Hematopoietic multipotent progenitor cell treated with erythropoietin and hydrocortisone succinate and interleukin-3 and kit ligand, for 6 days (in vitro differentiated cells): ENCODE results near the gene HNRNPF.
"Not testable (repeated sequence)": the region's sequence is repeated elsewhere in the genome, so short reads cannot be mapped to it uniquely, and the experiment has no call there.

Experiments used
- DNase-seq: peaks from one replicate; pipeline ENCODE4 v3.0.0-alpha.2; 2015

The HNRNPF gene

DNA sequence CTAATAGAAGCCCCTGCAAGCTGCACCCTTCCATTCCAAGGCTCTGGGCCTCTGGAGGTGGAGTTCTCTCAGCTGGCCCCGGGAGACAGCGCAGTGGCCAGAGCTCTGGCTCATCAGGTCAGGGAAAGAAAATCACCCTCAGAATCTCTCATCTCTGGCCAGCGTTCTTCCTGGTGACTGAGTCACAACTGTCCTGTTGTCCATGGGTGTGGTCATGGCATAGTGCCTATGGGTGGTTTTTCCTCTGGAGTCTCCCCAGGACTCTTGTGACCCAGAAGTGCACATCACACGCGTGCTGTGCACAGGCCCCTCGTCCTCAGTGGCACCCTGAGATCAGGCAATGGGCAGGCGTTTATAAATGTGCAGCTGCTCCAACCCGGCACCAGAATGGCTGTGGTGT is 64.9 kb downstream of the HNRNPF start:
- no peak for DNase-seq

DNA sequence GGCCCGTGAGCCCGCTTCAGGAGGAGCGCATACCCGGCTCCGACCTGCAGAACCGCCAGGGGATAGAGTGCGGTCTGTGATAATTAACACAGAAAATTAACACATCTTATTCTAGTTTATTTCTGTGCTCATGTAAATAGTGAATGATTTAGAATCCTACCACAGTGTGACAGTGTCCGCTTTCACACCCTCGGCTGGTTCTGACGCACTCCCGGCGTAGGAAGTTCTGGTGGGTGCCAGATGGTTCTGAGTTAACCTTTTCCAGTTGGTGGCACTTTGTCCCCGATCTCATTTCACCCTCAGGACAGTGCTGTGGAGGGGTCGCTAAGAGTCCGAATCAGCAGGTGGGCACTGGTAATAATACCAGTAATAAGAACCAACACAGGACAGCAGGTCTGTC is 65.9 kb downstream of the HNRNPF start:
- DNase-seq = no peak

DNA sequence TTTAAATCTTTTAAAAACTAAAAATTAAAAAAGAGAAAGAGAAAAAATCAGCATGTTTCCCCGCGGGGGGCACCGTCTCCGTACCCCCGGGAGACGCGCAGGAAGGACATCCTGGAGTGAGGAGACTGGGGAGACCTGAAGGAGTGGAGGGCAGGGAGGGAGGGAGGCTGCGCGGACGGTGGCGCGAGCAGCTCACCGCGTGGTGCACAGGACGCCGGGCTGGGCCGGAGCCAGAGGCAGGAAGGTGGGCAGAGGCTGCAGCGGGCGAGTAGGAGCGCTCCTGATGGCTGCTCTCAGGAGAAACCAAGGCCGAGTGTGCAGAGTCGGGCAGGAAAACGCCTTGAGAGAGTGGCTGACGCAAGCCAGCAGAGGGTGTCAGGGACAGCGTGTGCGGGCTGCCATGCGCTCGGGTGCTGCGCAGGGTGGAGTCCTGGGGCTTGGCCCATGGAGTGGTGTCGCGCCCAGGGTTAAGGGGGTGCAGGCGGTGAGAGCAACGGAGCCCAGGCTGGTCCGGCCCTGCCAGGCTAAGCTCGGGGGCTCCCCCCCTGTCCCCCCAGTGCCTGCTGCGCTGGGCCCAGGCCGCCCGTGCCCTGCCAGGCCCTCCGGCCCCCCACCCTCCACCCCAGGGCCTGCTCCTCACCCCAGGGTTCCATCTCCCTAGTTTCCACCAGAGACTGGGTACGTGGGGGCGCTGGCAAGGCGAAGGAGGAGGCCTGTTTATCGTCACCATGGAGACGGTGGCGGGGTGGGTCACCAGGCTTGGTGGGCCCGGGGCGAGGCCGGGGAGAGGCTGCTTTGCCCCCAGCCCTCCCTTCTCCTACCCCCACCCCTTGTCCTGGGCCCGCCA is 66.5 kb downstream of the HNRNPF start:
- no peak for DNase-seq

DNA sequence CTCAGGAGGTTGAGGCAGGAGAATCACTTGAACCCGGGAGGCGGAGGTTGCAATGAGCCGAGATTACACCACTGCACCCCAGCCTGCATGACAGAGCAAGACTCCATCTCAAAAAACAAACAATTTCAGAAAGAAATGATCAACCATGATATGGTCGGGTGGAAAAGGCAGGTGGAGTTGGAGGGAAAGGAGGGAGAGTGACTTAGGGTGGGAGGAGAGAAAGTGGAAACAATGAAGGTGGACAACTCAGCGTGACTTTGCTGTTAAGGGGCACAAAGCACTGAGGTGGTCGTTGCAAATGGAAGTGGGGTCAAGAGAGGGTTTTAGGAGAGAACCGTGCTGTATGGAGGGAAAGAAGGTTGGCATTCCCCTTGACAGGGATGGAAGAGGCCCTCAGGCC is 67.5 kb downstream of the HNRNPF start:
- DNase-seq = no peak

DNA sequence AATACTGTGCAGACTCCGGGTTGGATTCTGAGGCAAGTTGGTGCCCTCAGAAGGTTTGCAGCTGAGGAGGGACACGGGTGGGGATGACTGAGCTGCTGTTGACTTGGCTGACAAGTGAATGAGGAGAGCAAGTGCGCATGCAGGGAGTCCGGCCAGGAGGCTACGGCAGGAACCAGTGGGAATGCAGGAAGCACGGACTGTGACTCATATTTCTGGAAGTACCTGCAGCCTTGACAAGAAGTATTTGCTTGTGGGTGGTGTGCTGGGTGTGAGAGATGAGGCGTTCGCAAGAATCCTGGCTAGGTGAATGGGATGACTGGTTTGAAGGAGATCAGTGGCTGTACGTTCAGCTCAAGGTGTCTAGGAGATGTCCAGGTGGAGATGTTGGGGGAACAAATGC is 68.4 kb downstream of the HNRNPF start:
- DNase-seq = no peak

DNA sequence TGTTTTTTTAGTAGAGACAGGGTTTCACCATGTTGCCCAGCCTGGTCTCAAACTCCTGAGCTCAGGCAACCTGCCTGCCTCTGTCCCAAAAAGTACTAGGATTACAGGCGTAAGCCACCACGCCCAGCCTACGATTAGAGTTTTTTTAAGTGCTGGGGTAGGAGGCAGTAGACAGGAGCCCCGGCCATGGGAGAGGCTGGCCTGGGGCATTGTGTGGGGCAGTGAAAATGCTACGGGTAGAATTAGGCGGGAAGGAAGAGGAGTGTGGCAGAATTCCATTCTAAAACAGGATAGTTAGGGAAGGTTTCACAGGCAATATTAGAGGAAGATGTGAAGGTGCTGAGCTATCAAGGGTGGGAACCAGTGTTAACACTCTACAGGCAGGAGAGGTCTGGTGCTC is 68.9 kb downstream of the HNRNPF start:
- DNase-seq = no peak

DNA sequence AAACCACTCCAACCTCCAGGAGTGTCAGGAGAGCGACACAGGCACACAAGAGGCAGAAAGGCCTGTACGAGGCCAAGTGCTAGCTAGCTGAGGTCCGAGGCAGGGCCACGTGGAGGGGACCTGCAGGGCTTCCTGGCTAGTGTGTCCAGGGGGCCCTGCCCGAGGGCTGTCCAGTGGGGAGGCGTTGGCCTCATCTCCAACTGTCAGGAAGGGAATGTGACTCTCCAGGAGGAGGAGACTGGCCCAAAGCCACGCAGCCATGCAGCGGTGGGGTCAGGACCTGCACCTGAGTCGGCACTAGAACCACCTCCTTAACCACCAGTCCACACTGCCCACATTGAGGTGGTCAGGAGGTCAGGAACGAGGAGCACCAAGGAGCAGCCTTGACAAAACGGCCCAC is 69.8 kb downstream of the HNRNPF start:
- no peak for DNase-seq

DNA sequence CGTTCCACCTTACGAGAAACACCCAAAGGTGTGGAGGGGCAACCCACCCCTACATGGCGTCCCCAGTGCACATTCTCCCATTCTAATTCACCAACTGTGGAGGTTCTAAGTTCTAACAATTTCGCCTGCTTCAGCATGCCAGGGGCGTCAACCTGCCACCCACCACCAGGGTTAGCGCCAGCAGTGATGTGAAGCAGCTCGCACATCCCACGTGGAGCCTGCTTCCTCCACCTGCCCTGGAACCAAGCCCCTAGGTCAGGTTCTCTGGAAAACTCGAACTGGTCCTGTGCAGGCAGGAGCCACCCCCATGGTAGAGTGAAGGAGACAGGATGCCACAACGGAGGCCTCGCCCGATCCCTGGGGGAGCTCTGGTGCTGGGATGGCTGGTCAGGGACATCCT is 70.9 kb downstream of the HNRNPF start:
- DNase-seq = no peak

DNA sequence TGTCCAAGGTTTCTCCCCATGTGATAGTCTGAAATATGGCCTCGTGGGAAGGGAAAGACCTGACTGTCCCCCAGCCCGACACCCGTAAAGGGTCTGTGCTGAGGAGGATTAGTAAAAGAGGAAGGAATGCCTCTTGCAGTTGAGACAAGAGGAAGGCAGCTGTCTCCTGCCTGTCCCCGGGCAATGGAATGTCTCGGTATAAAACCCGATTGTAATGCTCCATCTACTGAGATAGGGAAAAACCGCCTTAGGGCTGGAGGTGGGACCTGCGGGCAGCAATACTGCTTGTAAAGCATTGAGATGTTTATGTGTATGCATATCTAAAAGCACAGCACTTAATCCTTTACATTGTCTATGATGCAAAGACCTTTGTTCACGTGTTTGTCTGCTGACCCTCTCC is 71.5 kb downstream of the HNRNPF start:
- not testable (repeated sequence) for DNase-seq

DNA sequence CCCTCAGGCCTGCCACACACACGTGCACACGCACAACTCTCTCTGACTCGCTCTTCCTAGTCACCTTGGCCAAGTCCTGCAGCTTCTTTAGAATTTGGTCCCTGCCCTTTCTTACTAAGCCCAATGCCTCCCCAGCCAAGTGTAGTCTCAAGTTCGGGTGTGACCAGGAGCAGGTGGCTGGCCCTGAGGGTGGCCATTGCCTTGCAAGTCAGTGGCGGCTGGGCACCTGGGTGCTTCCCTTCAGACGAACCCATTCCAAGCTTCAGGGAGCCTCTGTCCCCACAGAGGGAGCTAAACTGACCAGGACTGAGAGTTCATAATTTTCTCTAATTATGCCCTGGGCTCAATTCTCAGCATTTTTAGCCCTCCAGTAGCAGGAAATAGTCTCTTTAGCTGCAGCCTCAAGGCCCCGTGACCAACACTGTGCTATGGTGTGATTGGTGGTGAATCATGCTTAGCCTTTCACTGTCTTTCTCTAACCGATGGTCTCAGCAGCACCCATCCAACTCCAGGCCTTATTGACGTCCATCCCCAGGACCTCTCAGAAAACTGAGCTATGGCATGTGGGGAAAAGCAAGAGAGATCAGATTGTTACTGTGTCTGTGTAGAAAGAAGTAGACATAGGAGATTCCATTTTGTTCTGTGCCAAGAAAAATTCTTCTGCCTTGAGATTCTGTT is 72.2 kb downstream of the HNRNPF start:
- no peak for DNase-seq

DNA sequence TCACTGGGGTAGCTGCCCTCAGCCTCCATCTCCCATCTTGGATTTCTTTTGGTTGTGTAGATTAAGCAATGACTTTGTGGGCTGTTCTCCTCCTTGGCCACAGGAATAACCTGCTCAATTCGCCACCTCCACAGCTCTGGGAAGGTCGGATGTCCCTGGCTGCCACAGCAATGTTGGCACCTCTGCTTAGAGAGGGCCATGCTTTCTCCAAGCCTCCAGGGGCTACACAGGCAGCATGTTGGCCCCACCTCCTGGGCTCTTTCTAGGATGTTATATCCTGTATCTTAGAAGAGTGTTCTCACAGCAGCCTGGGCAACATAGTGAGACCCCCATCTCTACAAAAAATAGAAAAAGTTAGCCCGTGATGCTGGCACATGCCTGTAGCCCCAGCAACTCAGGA is 72.9 kb downstream of the HNRNPF start:
- no peak for DNase-seq
